ENCODE measurements around the gene RAB6D.
"Not testable (repeated sequence)": the region's sequence is repeated elsewhere in the genome, so short reads cannot be mapped to it uniquely, and the experiment has no call there.

Gene RAB6D

GRCh38 chr2:131363213-131363612 lies 755 bp downstream of the RAB6D start:
- DNase-seq = peak; percentile 4

DNA sequence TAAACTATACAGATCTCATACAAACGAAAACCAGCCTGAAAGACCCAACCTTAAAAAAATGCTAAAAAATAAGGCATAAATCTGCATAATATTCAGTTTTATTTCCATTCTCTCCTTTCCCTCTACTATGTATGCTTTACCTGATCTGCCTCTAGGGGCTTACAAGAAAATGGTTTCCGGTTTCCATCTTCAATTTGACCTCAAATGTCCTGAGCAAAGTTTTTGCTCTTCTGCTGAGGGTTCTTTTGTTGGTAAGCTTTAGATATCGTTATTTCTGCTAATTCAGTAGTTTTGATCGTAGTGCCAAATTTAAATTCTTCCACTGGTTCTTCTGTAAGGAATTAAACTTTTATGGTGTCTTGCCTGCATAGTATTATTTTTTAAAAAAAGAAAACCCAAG lies 2.2 kb downstream of the RAB6D start:
- not testable (repeated sequence) for DNase-seq

- DNase-seq = not testable (repeated sequence)
Observed at GRCh38 chr2:131353167-131353697, 10.7 kb downstream of the RAB6D start.

DNA sequence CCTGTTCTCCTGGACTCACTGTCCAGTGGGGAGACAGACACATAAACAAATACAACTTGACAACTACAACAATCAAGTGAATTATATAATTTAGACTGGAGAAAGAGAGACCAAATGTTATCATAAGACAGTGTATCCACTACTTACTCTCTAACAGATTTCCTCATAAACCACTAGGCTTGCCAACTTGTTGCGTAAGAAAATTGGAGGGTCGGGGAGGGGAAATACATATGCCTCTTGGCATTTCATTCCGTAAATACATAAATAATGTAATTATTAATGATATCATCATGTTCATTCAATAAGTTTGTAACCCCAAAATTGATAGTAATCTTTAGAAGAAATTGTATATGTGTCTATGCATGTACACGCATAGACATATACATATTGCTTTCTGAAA lies 14.9 kb downstream of the RAB6D start:
- no peak for DNase-seq

- DNase-seq = not testable (repeated sequence)
Observed at GRCh38 chr2:131347035-131347434, 16.9 kb downstream of the RAB6D start.

GRCh38 chr2:131339307-131339706 lies 24.7 kb downstream of the RAB6D start:
- DNase-seq = not testable (repeated sequence)

- peak; percentile 23 for DNase-seq
Observed at GRCh38 chr2:131335319-131335718, 28.6 kb downstream of the RAB6D start.

DNA sequence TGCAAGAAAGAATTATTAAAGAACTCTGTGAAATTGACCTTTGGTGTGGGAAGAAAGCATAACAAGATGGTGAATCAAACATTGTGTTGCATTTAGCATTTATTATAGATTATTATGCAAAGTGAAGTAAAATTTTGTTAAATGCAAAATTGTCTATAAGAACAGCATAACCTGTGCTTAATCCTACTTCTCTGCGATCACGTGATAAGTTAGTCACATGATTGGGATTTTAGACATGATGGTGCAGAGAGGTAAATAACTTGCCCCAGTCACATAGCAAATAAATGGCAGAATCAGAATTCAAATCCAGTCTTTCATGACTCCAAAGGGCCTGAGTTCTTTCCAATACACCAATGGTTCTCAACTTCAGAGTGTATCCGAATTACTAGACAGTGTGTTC lies 31.3 kb downstream of the RAB6D start:
- not testable (repeated sequence) for DNase-seq

DNA sequence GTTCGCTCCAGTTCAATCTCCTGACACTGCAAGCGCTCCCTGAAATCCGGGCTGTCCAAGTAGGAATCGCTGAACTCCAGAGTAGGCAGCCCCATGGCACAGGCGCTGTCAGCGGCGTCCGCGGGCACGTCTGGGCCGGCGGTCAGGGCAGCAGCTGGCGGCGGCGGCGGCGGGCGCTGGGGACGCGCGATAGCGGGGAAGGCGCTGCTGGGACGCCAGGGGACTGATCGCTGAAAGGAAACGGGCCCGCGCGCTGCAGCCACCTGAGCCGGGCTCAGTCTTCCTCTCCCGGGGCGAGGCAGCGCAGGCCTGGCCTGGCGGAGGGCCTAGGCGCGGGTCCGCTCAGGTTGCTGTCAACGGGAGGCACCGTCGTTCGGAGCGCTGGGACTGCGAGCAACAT lies 33.0 kb downstream of the RAB6D start:
- DNase-seq = peak; percentile 19

DNA sequence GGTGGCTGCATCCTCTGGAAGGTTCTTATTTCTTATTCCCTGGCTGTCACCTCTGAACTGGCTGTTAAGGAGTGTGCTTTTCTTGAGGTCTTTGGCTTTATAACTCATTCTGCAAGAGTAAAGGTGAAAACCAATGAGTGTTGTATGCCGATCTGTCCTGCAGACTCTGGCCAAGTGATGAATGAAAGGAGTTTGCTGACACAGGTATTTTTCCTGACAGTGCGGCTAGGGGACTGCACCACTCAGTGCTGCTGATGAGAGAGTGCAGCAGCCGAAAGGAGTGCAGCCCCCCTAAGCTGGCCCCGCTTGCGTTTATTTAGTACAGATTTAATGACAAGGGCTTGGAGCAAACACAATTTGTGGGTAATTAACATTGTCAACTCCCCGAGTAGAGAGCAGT lies 41.8 kb downstream of the RAB6D start:
- DNase-seq = no peak

GRCh38 chr2:131321344-131321743 lies 42.6 kb downstream of the RAB6D start:
- DNase-seq = not testable (repeated sequence)

DNA sequence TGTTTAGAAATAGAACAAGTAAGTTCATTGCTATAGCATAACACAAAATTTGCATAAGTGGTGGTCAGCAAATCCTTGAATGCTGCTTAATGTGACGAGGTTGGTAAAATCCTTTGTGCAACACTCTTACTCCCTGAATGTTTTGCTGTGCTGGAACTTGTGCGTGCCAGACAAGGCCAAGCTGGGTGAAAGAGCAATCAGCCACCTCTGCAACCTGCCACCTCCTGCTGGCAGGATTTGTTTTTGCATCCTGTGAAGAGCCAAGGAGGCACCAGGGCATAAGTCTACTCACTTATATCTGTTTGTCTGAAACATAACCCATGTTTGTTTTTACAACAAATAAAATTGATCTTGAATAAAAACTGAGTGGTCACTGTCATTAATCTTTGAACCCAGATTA lies 53.0 kb downstream of the RAB6D start:
- DNase-seq = not testable (repeated sequence)

All from DMS153 (cell line).